AG09319 (cell line): Measurements from ENCODE around the gene SYNGR3.

Experiments
- DNase-seq: peaks from one replicate; pipeline ENCODE4 v3.0.0-alpha.2; 2010; ENCODE audit warnings: low read depth; ENCODE audit errors: extremely low read depth
- TF ChIP-seq, protein P1 (sequence below): IDR thresholded peaks from 2 replicates; pipeline ENCODE4 v1.5.1; 2011; ENCODE audit warnings: low read depth, mild to moderate bottlenecking, inconsistent platforms, low read length, moderate library complexity

SYNGR3 gene

DNA sequence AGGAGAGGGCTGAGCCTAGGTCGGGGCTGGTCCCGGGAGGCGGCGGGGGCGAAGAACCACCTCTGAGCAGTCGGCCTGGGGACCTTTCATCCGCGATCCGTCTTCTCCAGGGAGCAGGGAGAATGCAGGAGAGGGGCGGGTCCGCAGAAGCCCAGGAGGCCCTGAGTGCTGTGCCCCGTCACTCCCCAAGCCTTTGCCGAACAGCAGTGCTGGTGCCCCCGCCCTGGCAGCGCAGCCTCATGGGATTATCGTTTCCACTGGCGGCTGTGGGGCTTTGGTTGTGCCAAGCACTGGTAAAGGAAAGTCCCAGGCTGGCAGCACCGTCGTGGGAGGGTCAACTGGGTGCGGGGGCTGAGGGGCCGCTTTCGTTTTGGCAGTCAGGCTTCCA, 17.3 kb upstream of the SYNGR3 start:
- TF ChIP-seq, protein P1, sequence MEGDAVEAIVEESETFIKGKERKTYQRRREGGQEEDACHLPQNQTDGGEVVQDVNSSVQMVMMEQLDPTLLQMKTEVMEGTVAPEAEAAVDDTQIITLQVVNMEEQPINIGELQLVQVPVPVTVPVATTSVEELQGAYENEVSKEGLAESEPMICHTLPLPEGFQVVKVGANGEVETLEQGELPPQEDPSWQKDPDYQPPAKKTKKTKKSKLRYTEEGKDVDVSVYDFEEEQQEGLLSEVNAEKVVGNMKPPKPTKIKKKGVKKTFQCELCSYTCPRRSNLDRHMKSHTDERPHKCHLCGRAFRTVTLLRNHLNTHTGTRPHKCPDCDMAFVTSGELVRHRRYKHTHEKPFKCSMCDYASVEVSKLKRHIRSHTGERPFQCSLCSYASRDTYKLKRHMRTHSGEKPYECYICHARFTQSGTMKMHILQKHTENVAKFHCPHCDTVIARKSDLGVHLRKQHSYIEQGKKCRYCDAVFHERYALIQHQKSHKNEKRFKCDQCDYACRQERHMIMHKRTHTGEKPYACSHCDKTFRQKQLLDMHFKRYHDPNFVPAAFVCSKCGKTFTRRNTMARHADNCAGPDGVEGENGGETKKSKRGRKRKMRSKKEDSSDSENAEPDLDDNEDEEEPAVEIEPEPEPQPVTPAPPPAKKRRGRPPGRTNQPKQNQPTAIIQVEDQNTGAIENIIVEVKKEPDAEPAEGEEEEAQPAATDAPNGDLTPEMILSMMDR: no peak
- no peak for DNase-seq

DNA sequence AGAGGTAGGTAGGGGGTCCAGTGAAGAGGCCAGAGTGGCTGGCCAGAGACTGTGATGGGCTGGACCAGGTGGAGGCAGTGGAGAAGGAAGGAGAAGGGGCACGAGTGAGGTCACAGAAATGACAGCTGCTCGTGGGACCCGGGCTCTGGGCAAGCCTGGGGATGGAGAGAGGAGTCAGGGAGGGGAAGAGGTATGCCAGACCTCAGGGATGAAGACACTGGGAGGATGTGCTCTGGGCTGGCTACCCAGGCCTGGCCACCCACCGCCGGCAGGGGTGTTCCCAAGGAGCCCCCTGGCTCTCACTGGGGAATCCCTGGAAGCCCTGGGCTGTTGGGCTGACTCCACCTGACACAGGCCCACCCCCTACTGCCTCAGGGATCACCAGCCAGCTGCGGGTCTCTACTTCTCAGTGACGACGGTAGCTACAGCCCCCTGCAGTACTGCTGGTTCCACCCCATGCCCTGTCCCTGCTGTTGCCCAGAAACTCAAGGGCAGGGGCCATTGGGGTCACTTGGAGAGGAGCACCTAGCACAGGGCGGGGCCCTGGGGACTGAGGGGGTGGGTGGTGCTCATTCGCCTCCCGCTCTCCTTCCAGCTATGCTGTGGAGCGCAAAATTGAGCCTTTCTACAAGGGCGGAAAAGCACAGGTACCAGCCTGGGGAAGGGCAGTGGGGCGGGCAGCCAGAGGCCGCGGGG, 16.2 kb upstream of the SYNGR3 start:
- TF ChIP-seq, protein P1: no peak
- DNase-seq: no peak

DNA sequence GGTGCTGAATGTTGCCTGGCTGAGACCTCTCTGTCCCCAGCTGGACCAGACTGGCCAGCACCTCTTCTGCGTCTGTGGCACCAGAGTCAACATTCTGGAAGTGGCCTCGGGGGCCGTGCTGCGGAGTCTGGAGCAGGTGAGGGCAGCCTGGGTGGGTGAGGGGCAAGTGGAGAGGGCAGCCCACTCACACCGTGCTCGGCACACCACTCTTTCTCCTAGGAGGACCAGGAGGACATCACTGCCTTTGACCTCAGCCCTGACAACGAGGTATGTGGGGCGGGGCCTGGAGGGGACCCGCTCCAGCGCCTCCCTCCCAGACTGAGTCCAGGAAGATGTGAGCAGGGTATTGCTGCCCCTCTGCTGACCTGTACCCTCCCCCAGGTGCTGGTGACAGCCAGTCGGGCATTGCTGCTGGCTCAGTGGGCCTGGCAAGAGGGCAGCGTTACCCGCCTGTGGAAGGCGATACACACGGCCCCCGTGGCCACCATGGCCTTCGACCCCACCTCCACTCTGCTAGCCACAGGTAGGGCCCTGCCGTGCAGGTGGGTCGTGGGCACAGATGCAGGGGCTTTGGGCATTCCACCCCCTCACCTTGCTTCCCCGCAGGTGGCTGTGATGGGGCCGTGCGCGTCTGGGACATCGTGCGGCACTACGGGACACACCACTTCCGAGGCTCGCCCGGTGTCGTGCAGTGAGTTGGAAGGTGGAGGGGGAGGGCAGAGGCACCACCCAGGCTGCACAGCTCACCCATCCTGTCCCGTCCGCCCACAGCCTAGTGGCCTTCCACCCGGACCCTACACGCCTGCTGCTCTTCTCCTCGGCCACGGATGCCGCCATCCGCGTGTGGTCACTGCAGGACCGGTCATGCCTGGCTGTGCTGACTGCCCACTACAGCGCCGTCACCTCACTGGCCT, 15.4 kb upstream of the SYNGR3 start:
- TF ChIP-seq, protein P1: no peak

DNA sequence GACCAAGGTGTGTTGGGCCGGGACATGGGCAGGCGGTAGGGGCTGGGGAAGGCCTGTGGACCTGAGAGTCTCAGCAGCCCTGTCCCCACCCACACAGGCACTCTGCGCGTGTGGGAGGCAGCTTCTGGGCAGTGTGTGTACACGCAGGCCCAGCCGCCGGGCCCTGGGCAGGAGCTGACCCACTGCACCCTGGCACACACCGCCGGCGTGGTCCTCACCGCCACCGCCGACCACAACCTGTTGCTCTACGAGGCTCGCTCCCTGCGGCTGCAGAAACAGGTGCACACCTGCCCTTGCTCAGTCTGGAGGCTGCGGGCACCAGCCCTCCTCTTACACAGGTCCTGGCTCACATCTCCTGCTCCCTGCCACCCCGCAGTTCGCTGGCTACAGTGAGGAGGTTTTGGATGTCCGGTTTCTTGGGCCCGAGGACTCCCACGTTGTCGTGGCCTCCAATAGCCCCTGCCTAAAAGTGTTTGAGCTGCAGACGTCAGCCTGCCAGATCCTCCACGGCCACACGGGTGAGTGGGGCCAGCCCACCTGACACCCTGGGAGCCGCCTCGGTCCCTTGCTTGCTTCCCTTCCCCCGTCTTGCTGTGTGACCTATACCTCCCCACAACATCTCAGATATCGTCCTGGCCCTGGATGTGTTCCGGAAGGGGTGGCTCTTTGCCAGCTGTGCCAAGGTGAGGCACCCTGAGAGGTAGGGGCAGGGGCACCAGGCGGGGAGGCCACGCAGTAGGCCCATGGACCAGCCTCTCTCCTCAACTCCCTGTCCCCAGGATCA, 14.1 kb upstream of the SYNGR3 start:
- TF ChIP-seq, protein P1: no peak

More for the DNA sequence above, 15.4 kb upstream of the SYNGR3 start:
- no peak for DNase-seq

DNA sequence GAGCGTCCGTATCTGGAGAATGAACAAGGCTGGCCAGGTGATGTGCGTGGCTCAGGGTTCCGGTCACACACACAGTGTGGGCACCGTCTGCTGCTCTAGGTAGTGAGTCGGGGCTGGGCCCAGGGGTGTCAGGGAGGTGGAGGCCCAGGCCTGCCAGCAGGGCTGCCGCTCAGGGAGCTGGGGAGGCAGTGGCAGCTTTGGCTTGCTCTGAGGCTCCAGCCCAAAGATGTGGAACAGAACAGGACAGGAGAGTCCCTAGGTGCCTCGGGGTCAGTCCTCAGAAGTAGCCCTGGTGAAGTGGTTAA, 13.6 kb upstream of the SYNGR3 start:
- DNase-seq: no peak
- TF ChIP-seq, protein P1: no peak

More for the DNA sequence above, 14.1 kb upstream of the SYNGR3 start:
- no peak for DNase-seq

DNA sequence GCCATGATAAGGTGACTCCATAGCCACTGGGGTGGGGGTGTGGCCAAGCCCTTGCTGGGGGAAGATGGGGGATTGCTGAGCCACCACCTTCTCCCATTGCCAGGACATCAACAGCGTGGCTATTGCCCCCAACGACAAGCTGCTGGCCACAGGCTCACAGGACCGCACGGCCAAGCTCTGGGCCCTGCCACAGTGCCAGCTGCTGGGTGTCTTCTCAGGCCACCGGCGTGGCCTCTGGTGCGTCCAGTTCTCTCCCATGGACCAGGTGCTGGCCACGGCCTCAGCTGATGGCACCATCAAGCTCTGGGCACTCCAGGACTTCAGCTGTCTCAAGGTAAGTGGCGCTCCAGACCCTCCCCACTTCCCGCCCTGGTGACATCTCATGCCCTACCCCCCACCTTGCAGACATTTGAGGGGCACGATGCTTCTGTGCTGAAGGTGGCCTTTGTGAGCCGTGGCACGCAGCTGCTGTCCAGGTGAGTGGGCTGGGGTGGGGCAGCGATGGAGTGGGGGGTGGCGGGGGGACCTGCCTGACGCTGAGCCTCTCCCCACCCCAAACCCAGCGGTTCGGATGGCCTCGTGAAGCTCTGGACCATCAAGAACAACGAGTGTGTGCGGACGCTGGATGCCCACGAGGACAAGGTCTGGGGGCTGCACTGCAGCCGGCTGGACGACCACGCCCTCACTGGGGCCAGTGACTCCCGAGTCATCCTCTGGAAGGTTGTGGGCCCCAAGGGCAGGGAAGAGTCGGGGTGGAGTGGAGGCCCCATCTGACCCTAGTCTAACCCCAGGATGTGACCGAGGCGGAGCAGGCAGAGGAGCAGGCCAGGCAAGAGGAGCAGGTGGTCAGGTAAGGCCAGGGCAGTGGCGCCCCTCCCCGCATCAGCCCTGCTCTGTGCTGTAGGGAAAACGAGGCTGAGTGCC, 12.6 kb upstream of the SYNGR3 start:
- TF ChIP-seq, protein P1: no peak
- DNase-seq: no peak
